ENCODE measurements around the gene RANBP17. TPM values are rescaled to one million over a fixed set of nuclear protein-coding genes. Genes with fewer than 3 reads are reported as not detected.

The RANBP17 gene
- total and polyA plus RNA-seq, 9 of the 15 experiments (the other 6 are each of a cell fraction or from before 2014, with no cell fraction given), result not detected

- no peaks in the 10 kb centered on the region for H3K27me3 ChIP-seq (ENCODE audit: control insufficient read depth in 2 of 2, insufficient read depth in 2 of 2, low read length in 2 of 2)
- WGBS (ENCODE audit: insufficient coverage, low coverage, missing lambda C conversion rate), result 1% methylated on average over 4 of the region's 4 CpGs
- H3K9me3 ChIP-seq (replicated peaks; ENCODE audit: control insufficient read depth, insufficient read depth, low read depth, low read length), result no peaks in the 10 kb centered on the region
- no peak overlapping the region for H3K27ac ChIP-seq (ENCODE audit: extremely low read depth, low read depth, low read length)
- intact Hi-C loops (cut with micrococcal nuclease), result no loop called here
- H3K36me3 ChIP-seq (ENCODE audit: control insufficient read depth, insufficient read depth, low read length), result no peaks in the 10 kb centered on the region
- POLR2A ChIA-PET, result interaction anchor here (0.9 to 1.1 kb wide), 2 partner anchors 11 to 43 kb away, joined by 4 read pairs; no protein-coding TSS in a partner anchor
- H3K4me1 ChIP-seq (replicated peaks in 1 of 2; ENCODE audit: control insufficient read depth in 2 of 2, insufficient read depth in 2 of 2, low read length in 2 of 2), result no peaks in the 10 kb centered on the region
- H3K9me1 ChIP-seq (ENCODE audit: control insufficient read depth, insufficient read depth, low read length), result no peaks in the 10 kb centered on the region
- no peak overlapping the region for H3K4me3 ChIP-seq
- no peak for DNase-seq (ENCODE audit: extremely low read depth in 1 of 4, low spot score in 3 of 4)
- H3K79me2 ChIP-seq (ENCODE audit: control insufficient read depth, insufficient read depth, low read length), result no peaks in the 10 kb centered on the region
- in situ Hi-C loops (cut with MboI), result no loop called here
- H3K4me2 ChIP-seq (ENCODE audit: insufficient read depth, low read length), result no peak overlapping the region
- H2AFZ ChIP-seq (ENCODE audit: low read depth, low read length), result no peak overlapping the region
- CTCF ChIA-PET (ENCODE audit: low intra/inter-chr PET ratio), result no interaction called here
- TF ChIP-seq SLC30A9 (CRISPR knock-in tag; IDR thresholded peaks at IDR 0.05) (no peak), KLF13 (tag; IDR thresholded peaks at IDR 0.05; ENCODE audit: borderline replicate concordance, low read depth) (no peak), POLR2H (tag; IDR thresholded peaks at IDR 0.05; ENCODE audit: low read depth) (no peak), GTF2E2 (tag; IDR thresholded peaks at IDR 0.05) (no peak), PHF21A (IDR thresholded peaks at IDR 0.05; ENCODE audit: borderline replicate concordance, low read depth) (no peak), KDM1A (IDR thresholded peaks at IDR 0.05) (no peak)
- no peak overlapping the region for H3K9ac ChIP-seq (ENCODE audit: insufficient read depth in 1 of 2, low read depth in 2 of 2, low read length in 2 of 2)
- no peak for ATAC-seq
- FAIRE-seq, result no peak
- BruUV-seq (replicated peaks), result no TSS peak
- no peaks in the 10 kb centered on the region for H4K20me1 ChIP-seq (replicated peaks; ENCODE audit: control insufficient read depth, insufficient read depth, low read length)
Observed at GRCh38 chr5:171261904-171262303, 400.1 kb downstream of the RANBP17 start.

GRCh38 chr5:171263181-171263580 is 401.4 kb downstream of the RANBP17 start:
- DNase-seq (ENCODE audit: extremely low read depth in 1 of 4, low spot score in 3 of 4) (no peak), FAIRE-seq (no peak), ATAC-seq (no peak)
- H3K27me3 ChIP-seq (ENCODE audit: control insufficient read depth in 2 of 2, insufficient read depth in 2 of 2, low read length in 2 of 2), result no peaks in the 10 kb centered on the region
- BruUV-seq (replicated peaks), result no TSS peak
- H3K79me2 ChIP-seq (ENCODE audit: control insufficient read depth, insufficient read depth, low read length), result no peaks in the 10 kb centered on the region
- in situ Hi-C loops (cut with MboI), result no loop called here
- H4K20me1 ChIP-seq (replicated peaks; ENCODE audit: control insufficient read depth, insufficient read depth, low read length), result no peaks in the 10 kb centered on the region
- H3K4me2 ChIP-seq (ENCODE audit: insufficient read depth, low read length), result no peak overlapping the region
- H3K9me3 ChIP-seq (replicated peaks; ENCODE audit: control insufficient read depth, insufficient read depth, low read depth, low read length), result no peaks in the 10 kb centered on the region
- H3K36me3 ChIP-seq (ENCODE audit: control insufficient read depth, insufficient read depth, low read length), result no peaks in the 10 kb centered on the region
- no peaks in the 10 kb centered on the region for H3K4me1 ChIP-seq (replicated peaks in 1 of 2; ENCODE audit: control insufficient read depth in 2 of 2, insufficient read depth in 2 of 2, low read length in 2 of 2)
- POLR2A ChIA-PET, result no interaction called here
- H3K9ac ChIP-seq (ENCODE audit: insufficient read depth in 1 of 2, low read depth in 2 of 2, low read length in 2 of 2), result no peak overlapping the region
- intact Hi-C loops (cut with micrococcal nuclease), result no loop called here
- H3K27ac ChIP-seq (ENCODE audit: extremely low read depth, low read depth, low read length), result no peak overlapping the region
- no peak overlapping the region for H2AFZ ChIP-seq (ENCODE audit: low read depth, low read length)
- CTCF ChIA-PET (ENCODE audit: low intra/inter-chr PET ratio), result no interaction called here
- H3K9me1 ChIP-seq (ENCODE audit: control insufficient read depth, insufficient read depth, low read length), result no peaks in the 10 kb centered on the region
- H3K4me3 ChIP-seq, result no peak overlapping the region
- TF ChIP-seq ZNF354B (CRISPR knock-in tag; IDR thresholded peaks at IDR 0.05) (no peak), CUX1 (CRISPR knock-in tag; IDR thresholded peaks at IDR 0.05) (no peak), HINFP (tag; conservative IDR thresholded peaks at IDR 0.05; ENCODE audit: low read depth) (no peak)

All from K562 (cell line).